Measurements from ENCODE around the gene GNMT. TPM values are rescaled to one million over a fixed set of nuclear protein-coding genes. Genes with fewer than 3 reads are reported as not detected.

The GNMT gene
- total and polyA plus RNA-seq, 2 experiments from 2014 or later: 4.4 to 16.2 TPM

DNA sequence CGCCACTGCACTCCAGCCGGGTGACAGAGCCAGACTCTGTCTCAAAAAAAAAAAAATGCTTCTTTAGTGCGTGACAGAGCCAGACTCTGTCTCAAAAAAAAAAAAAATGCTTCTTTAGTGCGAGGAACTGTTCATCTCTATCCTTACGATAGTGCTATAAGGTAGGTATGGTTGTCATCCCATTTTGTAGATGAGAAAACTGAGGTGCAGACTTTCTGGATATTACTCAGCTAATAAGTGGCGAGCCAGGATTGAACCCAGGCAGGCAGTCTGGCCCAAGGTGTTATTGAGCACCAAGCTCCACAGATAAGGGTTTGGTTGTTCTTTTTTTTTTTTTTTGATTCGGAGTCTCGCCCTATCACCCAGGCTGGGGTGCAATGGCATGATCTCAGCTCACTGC lies 41.3 kb downstream of the GNMT start:
- 97% methylated on average over 8 of the region's 8 CpGs for WGBS (ENCODE audit: low lambda C conversion rate, missing lambda C conversion rate)
- H3K4me1 ChIP-seq (ENCODE audit: insufficient read depth): no peaks in the 10 kb centered on the region
- H3K4me2 ChIP-seq: no peak overlapping the region
- no peaks in the 10 kb centered on the region for H3K9me2 ChIP-seq (replicated peaks; ENCODE audit: insufficient read depth)
- no peaks in the 10 kb centered on the region for H4K20me1 ChIP-seq (ENCODE audit: insufficient read depth, poor library complexity, severe bottlenecking)
- H2AFZ ChIP-seq: no peak overlapping the region
- H3K4me3 ChIP-seq: no peak overlapping the region
- H3K9me3 ChIP-seq (ENCODE audit: low read depth): no peaks in the 10 kb centered on the region
- no peaks in the 10 kb centered on the region for H3K27me3 ChIP-seq
- DNase-seq (ENCODE audit: low spot score): no peak
- H3K79me2 ChIP-seq: peaks cover 12% of the 10 kb centered on the region
- no peak for TF ChIP-seq EZH2phosphoT487 (IDR thresholded peaks at IDR 0.05; ENCODE audit: low read depth, severe bottlenecking, unreplicated experiment)
- TF ChIP-seq EZH2 (IDR thresholded peaks at IDR 0.05; ENCODE audit: borderline replicate concordance): no peak
- no peaks in the 10 kb centered on the region for H3K36me3 ChIP-seq (replicated peaks; ENCODE audit: insufficient read depth, low read depth)
- H3K27ac ChIP-seq: no peak overlapping the region

DNA sequence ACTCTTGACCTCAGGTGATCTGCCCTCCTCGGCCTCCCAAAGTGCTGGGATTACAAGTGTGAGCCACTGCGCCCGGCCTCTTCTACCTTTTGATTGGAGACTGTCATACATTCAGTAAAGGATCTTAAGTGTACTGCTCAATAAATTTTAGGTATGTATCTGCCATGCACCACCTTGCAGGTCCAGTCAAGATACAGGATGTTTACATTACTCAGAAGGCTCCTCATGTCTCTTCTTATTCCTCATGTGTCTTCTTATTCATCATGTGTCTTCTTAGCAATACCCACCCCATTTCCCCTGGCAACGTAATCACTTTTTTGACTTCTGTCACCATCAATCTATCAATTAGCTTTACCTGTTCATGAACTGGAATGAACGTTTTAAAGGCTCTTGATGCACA lies 45.3 kb downstream of the GNMT start:
- no peak for DNase-seq (ENCODE audit: low spot score)
- no peaks in the 10 kb centered on the region for H3K9me3 ChIP-seq (ENCODE audit: low read depth)
- H3K9me2 ChIP-seq (replicated peaks; ENCODE audit: insufficient read depth): no peaks in the 10 kb centered on the region
- no peak for TF ChIP-seq EZH2phosphoT487 (IDR thresholded peaks at IDR 0.05; ENCODE audit: low read depth, severe bottlenecking, unreplicated experiment)
- no peak overlapping the region for H3K4me2 ChIP-seq
- H3K4me1 ChIP-seq (ENCODE audit: insufficient read depth): no peaks in the 10 kb centered on the region
- WGBS (ENCODE audit: low lambda C conversion rate, missing lambda C conversion rate): 96% methylated on average over 5 of the region's 5 CpGs
- H3K4me3 ChIP-seq: no peak overlapping the region
- no peaks in the 10 kb centered on the region for H3K79me2 ChIP-seq
- H2AFZ ChIP-seq: no peak overlapping the region
- no peak overlapping the region for H3K27ac ChIP-seq
- no peaks in the 10 kb centered on the region for H3K27me3 ChIP-seq
- no peaks in the 10 kb centered on the region for H4K20me1 ChIP-seq (ENCODE audit: insufficient read depth, poor library complexity, severe bottlenecking)
- no peaks in the 10 kb centered on the region for H3K36me3 ChIP-seq (replicated peaks; ENCODE audit: insufficient read depth, low read depth)

DNA sequence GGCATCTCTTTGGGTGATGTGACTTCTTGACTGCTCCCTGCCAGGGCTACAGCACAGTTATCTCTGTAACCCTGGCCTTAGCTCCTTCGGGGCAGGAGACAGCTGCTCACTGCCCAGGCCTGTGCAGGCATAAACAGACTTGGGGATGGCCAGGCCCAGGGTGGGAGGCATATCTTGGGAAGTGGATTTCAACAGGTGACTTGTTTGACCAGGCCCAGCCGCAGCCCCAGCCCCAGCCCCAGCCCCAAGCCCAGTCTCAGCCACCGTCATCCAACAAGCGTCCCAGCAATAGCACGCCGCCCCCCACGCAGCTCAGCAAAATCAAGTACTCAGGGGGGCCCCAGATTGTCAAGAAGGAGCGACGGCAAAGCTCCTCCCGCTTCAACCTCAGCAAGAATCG lies 45.7 kb downstream of the GNMT start:
- Histone ChIP-seq H3K9me3 (ENCODE audit: low read depth) (no peaks in the 10 kb centered on the region), H3K4me2 (no peak overlapping the region), H3K27me3 (no peaks in the 10 kb centered on the region), H3K4me3 (no peak overlapping the region), H3K27ac (no peak overlapping the region), H3K79me2 (no peaks in the 10 kb centered on the region), H3K9me2 (replicated peaks; ENCODE audit: insufficient read depth) (no peaks in the 10 kb centered on the region), H3K36me3 (replicated peaks; ENCODE audit: insufficient read depth, low read depth) (no peaks in the 10 kb centered on the region), H2AFZ (no peak overlapping the region), H4K20me1 (ENCODE audit: insufficient read depth, poor library complexity, severe bottlenecking) (no peaks in the 10 kb centered on the region), H3K4me1 (ENCODE audit: insufficient read depth) (no peaks in the 10 kb centered on the region)
- 96% methylated on average over 11 of the region's 11 CpGs for WGBS (ENCODE audit: low lambda C conversion rate, missing lambda C conversion rate)
- no peak for DNase-seq (ENCODE audit: low spot score)
- TF ChIP-seq EZH2 (IDR thresholded peaks at IDR 0.05; ENCODE audit: borderline replicate concordance) (no peak), EZH2phosphoT487 (IDR thresholded peaks at IDR 0.05; ENCODE audit: low read depth, severe bottlenecking, unreplicated experiment) (no peak)
- TF ChIP-seq, protein P1, sequence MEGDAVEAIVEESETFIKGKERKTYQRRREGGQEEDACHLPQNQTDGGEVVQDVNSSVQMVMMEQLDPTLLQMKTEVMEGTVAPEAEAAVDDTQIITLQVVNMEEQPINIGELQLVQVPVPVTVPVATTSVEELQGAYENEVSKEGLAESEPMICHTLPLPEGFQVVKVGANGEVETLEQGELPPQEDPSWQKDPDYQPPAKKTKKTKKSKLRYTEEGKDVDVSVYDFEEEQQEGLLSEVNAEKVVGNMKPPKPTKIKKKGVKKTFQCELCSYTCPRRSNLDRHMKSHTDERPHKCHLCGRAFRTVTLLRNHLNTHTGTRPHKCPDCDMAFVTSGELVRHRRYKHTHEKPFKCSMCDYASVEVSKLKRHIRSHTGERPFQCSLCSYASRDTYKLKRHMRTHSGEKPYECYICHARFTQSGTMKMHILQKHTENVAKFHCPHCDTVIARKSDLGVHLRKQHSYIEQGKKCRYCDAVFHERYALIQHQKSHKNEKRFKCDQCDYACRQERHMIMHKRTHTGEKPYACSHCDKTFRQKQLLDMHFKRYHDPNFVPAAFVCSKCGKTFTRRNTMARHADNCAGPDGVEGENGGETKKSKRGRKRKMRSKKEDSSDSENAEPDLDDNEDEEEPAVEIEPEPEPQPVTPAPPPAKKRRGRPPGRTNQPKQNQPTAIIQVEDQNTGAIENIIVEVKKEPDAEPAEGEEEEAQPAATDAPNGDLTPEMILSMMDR (IDR thresholded peaks at IDR 0.05; ENCODE audit: poor library complexity): no peak

DNA sequence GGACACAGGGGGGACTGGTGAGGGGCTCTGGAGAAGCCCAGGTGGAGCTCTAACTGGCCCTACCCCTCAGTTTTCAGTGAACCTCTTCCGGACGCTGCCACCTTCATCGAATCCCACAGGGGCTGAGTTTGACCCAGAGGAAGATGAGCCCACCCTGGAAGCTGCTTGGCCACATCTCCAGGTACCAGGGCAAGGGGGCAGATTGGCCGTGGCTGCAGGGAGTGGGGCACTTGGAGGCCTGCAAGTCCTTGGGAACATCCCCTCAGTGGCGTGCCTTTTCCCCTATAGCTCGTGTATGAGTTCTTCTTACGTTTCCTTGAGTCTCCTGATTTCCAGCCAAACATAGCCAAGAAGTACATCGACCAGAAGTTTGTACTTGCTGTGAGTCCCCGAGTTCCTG lies 46.6 kb downstream of the GNMT start:
- H3K36me3 ChIP-seq (replicated peaks; ENCODE audit: insufficient read depth, low read depth): no peaks in the 10 kb centered on the region
- H3K27me3 ChIP-seq: no peaks in the 10 kb centered on the region
- no peak for TF ChIP-seq EZH2phosphoT487 (IDR thresholded peaks at IDR 0.05; ENCODE audit: low read depth, severe bottlenecking, unreplicated experiment)
- TF ChIP-seq, protein P1 (IDR thresholded peaks at IDR 0.05; ENCODE audit: poor library complexity): no peak
- TF ChIP-seq EZH2 (IDR thresholded peaks at IDR 0.05; ENCODE audit: borderline replicate concordance): no peak
- DNase-seq (ENCODE audit: low spot score): no peak
- no peaks in the 10 kb centered on the region for H3K9me2 ChIP-seq (replicated peaks; ENCODE audit: insufficient read depth)
- no peaks in the 10 kb centered on the region for H3K79me2 ChIP-seq
- no peak overlapping the region for H2AFZ ChIP-seq
- no peaks in the 10 kb centered on the region for H3K4me1 ChIP-seq (ENCODE audit: insufficient read depth)
- H3K9me3 ChIP-seq (ENCODE audit: low read depth): no peaks in the 10 kb centered on the region
- H3K4me3 ChIP-seq: no peak overlapping the region
- WGBS (ENCODE audit: low lambda C conversion rate, missing lambda C conversion rate): 93% methylated on average over 9 of the region's 9 CpGs
- H4K20me1 ChIP-seq (ENCODE audit: insufficient read depth, poor library complexity, severe bottlenecking): no peaks in the 10 kb centered on the region
- no peak overlapping the region for H3K27ac ChIP-seq
- H3K4me2 ChIP-seq: no peak overlapping the region
